Hepatocyte (in vitro differentiated cells): ENCODE data around the gene PITPNC1. TPM values are rescaled to one million over a fixed set of nuclear protein-coding genes. Genes with fewer than 3 reads are reported as not detected.

Experiments
- DNase-seq: peaks from one replicate; pipeline ENCODE4 v3.0.0-alpha.2; 2016; ENCODE audit warnings: low spot score
- H2AFZ ChIP-seq: fragments of 200-600 bp; sonication (generic); 2 replicates; pipeline ENCODE4 v1.6.0; 2016; ENCODE audit warnings: antibody characterized with exemption, mild to moderate bottlenecking
- H3K27ac ChIP-seq: fragments of 200-600 bp; sonication (generic); 2 replicates; pipeline ENCODE4 v1.5.1; 2016; ENCODE audit warnings: mild to moderate bottlenecking
- H3K27me3 ChIP-seq: fragments of 200-600 bp; sonication (generic); 2 replicates; pipeline ENCODE4 v1.6.1; 2016
- H3K36me3 ChIP-seq: fragments of 200-600 bp; sonication (generic); replicated peaks from 2 replicates; pipeline ENCODE4 v1.5.1; 2016; ENCODE audit warnings: low read depth; ENCODE audit not compliant: insufficient read depth
- H3K4me1 ChIP-seq: fragments of 200-600 bp; sonication (generic); 2 replicates; pipeline ENCODE4 v1.5.1; 2016; ENCODE audit warnings: mild to moderate bottlenecking, moderate library complexity; ENCODE audit not compliant: insufficient read depth
- H3K4me2 ChIP-seq: fragments of 200-600 bp; sonication (generic); 2 replicates; pipeline ENCODE4 v1.6.0; 2016
- H3K4me3 ChIP-seq: fragments of 200-600 bp; sonication (generic); 2 replicates; pipeline ENCODE4 v1.5.1; 2016; ENCODE audit warnings: mild to moderate bottlenecking
- H3K79me2 ChIP-seq: fragments of 200-600 bp; sonication (generic); 2 replicates; pipeline ENCODE4 v1.6.0; 2017; ENCODE audit warnings: mild to moderate bottlenecking
- H3K9me2 ChIP-seq: fragments of 200-600 bp; sonication (generic); replicated peaks from 2 replicates; pipeline ENCODE4 v1.6.0; 2017; ENCODE audit warnings: mild to moderate bottlenecking; ENCODE audit not compliant: insufficient read depth
- H3K9me3 ChIP-seq: fragments of 200-600 bp; sonication (generic); 2 replicates; pipeline ENCODE4 v1.5.1; 2016; ENCODE audit warnings: low read depth, mild to moderate bottlenecking
- H4K20me1 ChIP-seq: fragments of 200-600 bp; sonication (generic); 2 replicates; pipeline ENCODE4 v1.6.0; 2016; ENCODE audit warnings: mild to moderate bottlenecking; ENCODE audit not compliant: insufficient read depth, poor library complexity, severe bottlenecking
- CTCF ChIP-seq: fragments of 200-600 bp; sonication (generic); IDR thresholded peaks from 2 replicates; pipeline ENCODE4 v1.5.1; 2016; ENCODE audit warnings: antibody characterized with exemption, mild to moderate bottlenecking; ENCODE audit not compliant: poor library complexity
- EZH2 ChIP-seq: fragments of 200-600 bp; sonication (generic); IDR thresholded peaks from 2 replicates; pipeline ENCODE4 v1.6.1; 2016; ENCODE audit warnings: antibody characterized with exemption, mild to moderate bottlenecking, borderline replicate concordance
- EZH2phosphoT487 ChIP-seq: fragments of 200-600 bp; sonication (generic); IDR thresholded peaks from one replicate; pipeline ENCODE4 v1.6.1; 2018; ENCODE audit warnings: antibody characterized with exemption, mild to moderate bottlenecking, low read depth, moderate library complexity; ENCODE audit not compliant: unreplicated experiment, severe bottlenecking
- WGBS: methylation state at CpG from one replicate; pipeline ENCODE4 v1.1.6; 2016; ENCODE audit warnings: low lambda C conversion rate; ENCODE audit errors: missing lambda C conversion rate; 5-methylcytosine and 5-hydroxymethylcytosine counted together
- polyA plus RNA-seq: library from polyadenylated mRNA; unstranded; fragments of >200 nt; fragmentation: Nextera tagmentation; extraction: Ambion mirVana; gene quantifications from 2 replicates; pipeline ENCODE4 v1.2.1, GENCODE V29; 2016
- total RNA-seq: library from RNA; depleted of rRNA; stranded (reverse); fragments of >200 nt; gene quantifications from 2 replicates; pipeline ENCODE4 v1.2.3, GENCODE V29; 2014

The PITPNC1 gene
- total and polyA plus RNA-seq, 2 experiments from 2014 or later: 4.6 to 8.1 TPM

- TF ChIP-seq EZH2phosphoT487: no peak
- no peak for TF ChIP-seq EZH2
- no peak for TF ChIP-seq CTCF
- Histone ChIP-seq H4K20me1 (no peaks in the 10 kb centered on the region), H3K27ac (no peak overlapping the region), H3K36me3 (no peaks in the 10 kb centered on the region), H2AFZ (no peak overlapping the region), H3K9me3 (no peaks in the 10 kb centered on the region), H3K4me3 (no peak overlapping the region), H3K9me2 (no peaks in the 10 kb centered on the region), H3K4me2 (no peak overlapping the region), H3K4me1 (no peaks in the 10 kb centered on the region), H3K79me2 (no peaks in the 10 kb centered on the region), H3K27me3 (no peaks in the 10 kb centered on the region)
- DNase-seq: no peak
- WGBS: 100% methylated on average over 1 of the region's 1 CpG
These were observed 4.3 kb upstream of the PITPNC1 start for GRCh38 chr17:67372751-67373150.

- no peaks in the 10 kb centered on the region for H3K79me2 ChIP-seq
- H3K27me3 ChIP-seq: no peaks in the 10 kb centered on the region
- no peaks in the 10 kb centered on the region for H3K9me3 ChIP-seq
- WGBS: 25% methylated on average over 12 of the region's 12 CpGs
- H3K36me3 ChIP-seq: no peaks in the 10 kb centered on the region
- H3K9me2 ChIP-seq: no peaks in the 10 kb centered on the region
- H3K4me3 ChIP-seq: no peak overlapping the region
- H2AFZ ChIP-seq: no peak overlapping the region
- TF ChIP-seq CTCF (peak; percentile 74), EZH2 (no peak)
- H4K20me1 ChIP-seq: no peaks in the 10 kb centered on the region
- H3K4me1 ChIP-seq: peaks cover 3% of the 10 kb centered on the region
- no peak overlapping the region for H3K27ac ChIP-seq
- DNase-seq: peak; percentile 92
- peak overlapping the region; percentile 43 for H3K4me2 ChIP-seq
These were observed 2.6 kb upstream of the PITPNC1 start for GRCh38 chr17:67374329-67375053.

- no peaks in the 10 kb centered on the region for H4K20me1 ChIP-seq
- H3K36me3 ChIP-seq: no peaks in the 10 kb centered on the region
- H3K4me2 ChIP-seq: peak overlapping the region; percentile 43
- no peaks in the 10 kb centered on the region for H3K9me2 ChIP-seq
- H3K4me3 ChIP-seq: no peak overlapping the region
- H3K9me3 ChIP-seq: no peaks in the 10 kb centered on the region
- H3K4me1 ChIP-seq: peaks cover 3% of the 10 kb centered on the region
- H3K79me2 ChIP-seq: peaks cover under 1% of the 10 kb centered on the region
- no peak overlapping the region for H2AFZ ChIP-seq
- TF ChIP-seq EZH2: no peak
- TF ChIP-seq EZH2phosphoT487: no peak
- TF ChIP-seq CTCF: no peak
- H3K27ac ChIP-seq: no peak overlapping the region
- no peak for DNase-seq
- no peaks in the 10 kb centered on the region for H3K27me3 ChIP-seq
- WGBS: 86% methylated on average over 5 of the region's 5 CpGs
These were observed 2.0 kb upstream of the PITPNC1 start for GRCh38 chr17:67375054-67375427.
